Skeletal muscle tissue (tissue), 4 donors: ENCODE measurements around the gene RASGEF1C. TPM values are rescaled to one million over a fixed set of nuclear protein-coding genes. Genes with fewer than 3 reads are reported as not detected.
A peak's percentile ranks its signal among the peaks of the same experiment; 100 is the strongest.
"Not testable (repeated sequence)": the region's sequence is repeated elsewhere in the genome, so short reads cannot be mapped to it uniquely, and the experiment has no call there.

Experiments
- H3K27ac ChIP-seq: one replicate; pipeline ENCODE4 v1.7.0; 2013; ENCODE audit warnings: mild to moderate bottlenecking, low read depth, low read length, inconsistent platforms
- H3K27me3 ChIP-seq, 3 donors: one replicate each; pipeline ENCODE4 v1.7.0; 2013; ENCODE audit warnings: low read length in 3 of 3; ENCODE audit not compliant: control insufficient read depth in 3 of 3, insufficient read depth in 3 of 3
- H3K36me3 ChIP-seq, 3 donors: one replicate each; pipeline ENCODE4 v1.7.0; 2013; ENCODE audit warnings: low read length in 3 of 3; ENCODE audit not compliant: control insufficient read depth in 3 of 3, insufficient read depth in 3 of 3
- H3K4me1 ChIP-seq, 3 donors: one replicate each; pipeline ENCODE4 v1.7.0; 2013; ENCODE audit warnings: low read length in 3 of 3, mild to moderate bottlenecking in 3 of 3; ENCODE audit not compliant: control insufficient read depth in 3 of 3, insufficient read depth in 3 of 3
- H3K4me3 ChIP-seq, 3 donors: one replicate each; pipeline ENCODE4 v1.7.0; 2013; ENCODE audit warnings: low read length in 3 of 3
- H3K9ac ChIP-seq, 3 donors: one replicate each; pipeline ENCODE4 v1.7.0; 2013; ENCODE audit warnings: low read length in 3 of 3, mild to moderate bottlenecking in 3 of 3, moderate library complexity in 2 of 3, low read depth in 1 of 3
- H3K9me3 ChIP-seq, 3 donors: one replicate each; pipeline ENCODE4 v1.7.0; 2013; ENCODE audit warnings: low read length in 3 of 3; ENCODE audit not compliant: control insufficient read depth in 3 of 3
- total RNA-seq: library from RNA; depleted of rRNA; stranded (reverse); fragments of >200 nt; gene quantifications from one replicate; pipeline ENCODE4 v1.2.3, GENCODE V29; 2014
- donor health status: Osteomylitis.

RASGEF1C gene
- total RNA-seq, 1 donor from 2014 or later = 5.7 TPM

DNA sequence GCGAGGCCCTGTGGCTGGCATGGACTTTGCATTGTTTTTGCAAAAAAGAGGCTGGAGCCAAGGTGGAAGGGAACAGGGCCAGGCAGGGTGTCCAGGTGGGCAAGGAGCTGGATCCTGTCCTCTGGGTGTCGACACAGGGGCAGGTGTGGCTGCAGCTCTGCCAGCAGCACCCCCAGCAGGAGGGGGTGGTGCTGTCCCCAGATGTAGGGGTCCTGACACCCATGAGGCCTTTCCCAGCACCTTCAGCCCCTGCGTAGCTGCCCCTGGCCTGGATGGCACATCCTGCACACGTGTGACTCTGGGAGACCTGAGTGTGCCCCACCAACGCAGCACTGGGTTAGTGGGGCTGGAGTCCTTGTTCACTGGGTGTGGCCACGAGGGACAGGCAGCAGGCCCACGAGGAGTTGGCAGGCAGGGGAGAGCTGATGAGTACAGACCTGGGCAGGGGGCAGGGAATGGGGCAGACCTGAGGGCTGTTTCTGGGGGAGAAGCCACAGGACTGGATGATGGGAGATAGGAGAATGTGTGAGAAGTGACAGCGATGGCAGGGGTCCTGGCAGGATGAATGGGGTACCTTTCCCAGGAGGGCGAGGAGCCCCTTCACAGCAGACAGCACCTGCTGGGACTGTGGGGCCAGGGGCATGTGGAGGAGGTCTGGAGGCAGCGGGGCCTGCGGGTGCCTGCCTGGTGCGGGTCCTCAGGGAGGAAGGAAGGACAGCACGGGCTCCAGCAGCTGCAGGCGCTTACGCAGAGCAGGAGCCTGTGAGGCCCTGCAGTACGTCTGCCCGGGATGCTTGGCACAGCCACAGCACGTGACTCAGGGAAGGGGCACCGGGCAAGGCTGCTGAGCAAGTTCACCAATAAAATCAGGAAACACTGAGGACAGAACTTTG lies 3.6 kb upstream of the RASGEF1C start:
- H3K4me1 ChIP-seq = peaks cover 0 to 5% (median 2%) of the 10 kb centered on the region in 3 donors
- H3K36me3 ChIP-seq = no peaks in the 10 kb centered on the region
- H3K27ac ChIP-seq = no peak overlapping the region
- H3K27me3 ChIP-seq = peaks cover 28 to 33% (median 30%) of the 10 kb centered on the region in 3 donors
- peaks cover 0 to 15% (median 5%) of the 10 kb centered on the region in 3 donors for H3K9me3 ChIP-seq
- no peak overlapping the region for H3K9ac ChIP-seq
- no peak overlapping the region for H3K4me3 ChIP-seq

DNA sequence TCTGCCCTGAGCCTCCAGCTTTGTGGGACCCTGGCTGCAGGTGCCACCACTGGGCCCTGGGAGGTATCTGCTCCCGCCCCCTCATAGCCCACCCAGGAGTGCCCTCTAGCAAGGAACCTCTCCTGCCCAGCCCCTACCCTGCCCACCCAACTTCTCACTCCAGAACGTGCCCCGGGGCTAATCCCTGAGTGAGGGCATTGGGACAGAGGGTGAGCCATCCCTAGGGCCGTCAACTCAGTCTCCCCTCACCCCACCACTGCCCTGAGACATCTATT lies 2.7 kb upstream of the RASGEF1C start:
- Histone ChIP-seq H3K9me3 (peaks cover 0 to 14% (median 5%) of the 10 kb centered on the region in 3 donors), H3K4me1 (peaks cover 0 to 5% (median 2%) of the 10 kb centered on the region in 3 donors), H3K36me3 (no peaks in the 10 kb centered on the region), H3K27ac (no peak overlapping the region), H3K9ac (no peak overlapping the region), H3K4me3 (no peak overlapping the region), H3K27me3 (peaks cover 33 to 39% (median 35%) of the 10 kb centered on the region in 3 donors)

DNA sequence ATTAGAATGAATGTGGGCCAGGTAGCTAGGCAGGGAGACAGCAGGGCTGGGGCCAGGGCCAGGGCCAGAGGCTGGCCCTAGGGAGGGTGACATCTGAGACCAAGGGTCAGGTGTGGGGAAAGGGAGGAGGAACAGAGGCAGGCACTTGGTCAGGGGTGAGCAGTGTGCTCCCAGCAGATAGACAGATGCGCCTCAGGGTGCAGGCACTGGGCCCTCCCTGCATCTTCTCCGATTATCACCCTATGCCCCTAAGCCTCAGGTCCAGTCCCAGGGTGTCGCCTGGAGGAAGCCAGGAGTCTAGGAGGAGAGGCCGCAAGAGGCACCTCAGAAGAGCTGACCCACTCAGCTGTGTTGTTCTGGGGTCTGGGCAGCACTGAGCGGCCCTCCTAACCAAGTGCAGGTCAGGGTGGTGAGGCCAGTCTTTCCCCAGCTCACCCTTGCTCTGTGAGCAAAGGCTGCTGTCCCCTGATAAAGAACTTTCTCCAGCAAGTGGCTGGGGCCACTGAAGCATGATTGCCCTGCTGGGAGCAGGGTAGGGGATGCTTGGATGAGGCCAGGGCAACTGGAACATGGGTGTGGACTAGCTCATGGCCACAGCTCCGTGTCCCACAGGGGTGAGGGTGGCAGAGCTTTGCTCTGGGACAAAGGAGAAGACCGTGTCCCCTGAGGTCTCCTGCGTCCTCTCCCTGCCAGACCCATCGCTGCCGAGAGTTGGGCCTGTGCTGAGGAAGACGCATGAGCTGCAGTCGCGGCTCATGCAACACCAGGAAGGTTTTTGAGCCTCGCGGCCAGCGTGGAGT lies 2.1 kb upstream of the RASGEF1C start:
- H3K4me1 ChIP-seq = peaks cover 0 to 5% (median 2%) of the 10 kb centered on the region in 3 donors
- peaks cover 0 to 11% (median 5%) of the 10 kb centered on the region in 3 donors for H3K9me3 ChIP-seq
- no peaks in the 10 kb centered on the region for H3K36me3 ChIP-seq
- H3K9ac ChIP-seq = no peak overlapping the region
- H3K27ac ChIP-seq = no peak overlapping the region
- peaks cover 33 to 39% (median 35%) of the 10 kb centered on the region in 3 donors for H3K27me3 ChIP-seq
- H3K4me3 ChIP-seq = no peak overlapping the region

DNA sequence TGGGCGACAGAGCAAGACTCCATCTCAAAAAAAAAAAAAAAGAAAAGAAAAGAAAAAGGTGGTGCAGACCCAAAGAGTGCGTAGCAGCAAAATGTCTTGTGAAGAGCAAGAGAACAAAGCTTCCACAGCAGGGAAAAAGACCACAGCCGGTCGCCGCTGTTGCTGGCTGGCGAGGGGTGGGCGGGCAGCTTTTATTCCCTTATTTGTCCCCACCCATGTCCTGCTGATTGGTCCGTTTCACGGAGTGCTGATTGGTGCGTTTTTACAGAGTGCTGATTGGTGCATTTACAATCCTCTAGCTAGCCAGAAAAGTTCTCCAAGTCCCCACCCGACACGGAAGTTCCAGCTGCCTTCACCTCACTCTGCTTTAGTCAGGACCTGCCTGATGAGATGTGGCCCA lies 1.1 kb upstream of the RASGEF1C start:
- H3K27ac ChIP-seq, H3K9me3 ChIP-seq, H3K4me1 ChIP-seq, H3K36me3 ChIP-seq, H3K4me3 ChIP-seq, H3K9ac ChIP-seq: not testable (repeated sequence)
- peaks cover 33 to 39% (median 35%) of the 10 kb centered on the region in 3 donors for H3K27me3 ChIP-seq

DNA sequence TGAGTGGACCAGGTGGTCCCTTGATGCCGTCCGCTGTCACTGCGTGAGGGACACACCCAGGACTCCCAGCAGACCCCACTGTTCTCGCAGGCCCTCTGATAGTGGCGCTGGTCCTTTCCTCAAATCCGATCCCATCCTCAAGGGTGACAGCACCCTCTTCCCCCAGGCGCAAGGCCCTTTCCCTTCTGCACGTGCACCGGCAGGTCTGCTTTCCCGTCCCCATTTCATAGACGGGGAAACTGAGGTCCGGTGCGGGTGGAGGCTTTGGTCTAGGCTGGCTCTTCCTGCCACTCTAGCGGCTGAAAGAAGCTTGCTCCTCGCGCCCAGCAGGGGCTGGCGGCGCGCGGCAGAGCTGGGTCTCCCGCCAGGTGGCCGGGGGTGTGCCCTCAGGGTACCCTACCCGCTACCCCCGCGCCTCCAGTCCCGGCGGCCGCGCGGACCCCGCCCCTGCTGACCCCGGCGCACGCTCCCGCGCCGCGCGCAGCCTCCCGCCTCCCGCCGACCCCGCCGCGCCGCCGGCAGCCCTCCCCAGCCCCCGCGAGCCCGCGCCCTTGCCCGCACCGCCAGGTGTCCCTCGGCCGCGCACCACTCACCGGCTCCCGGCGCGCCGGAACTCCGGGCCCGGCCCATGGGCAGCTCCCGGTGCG lies 453 bp downstream of the RASGEF1C start:
- peaks cover 0 to under 1% (median 0%) of the 10 kb centered on the region in 3 donors for H3K9me3 ChIP-seq
- H3K27me3 ChIP-seq = peaks cover 33 to 37% (median 35%) of the 10 kb centered on the region in 3 donors
- peak overlapping the region in 1 of 3 donors; percentile 8 for H3K9ac ChIP-seq
- H3K27ac ChIP-seq = no peak overlapping the region
- H3K4me1 ChIP-seq = peaks cover 0 to 5% (median 2%) of the 10 kb centered on the region in 3 donors
- no peaks in the 10 kb centered on the region for H3K36me3 ChIP-seq
- peak overlapping the region; percentile 23 to 58 (median 56) for H3K4me3 ChIP-seq

DNA sequence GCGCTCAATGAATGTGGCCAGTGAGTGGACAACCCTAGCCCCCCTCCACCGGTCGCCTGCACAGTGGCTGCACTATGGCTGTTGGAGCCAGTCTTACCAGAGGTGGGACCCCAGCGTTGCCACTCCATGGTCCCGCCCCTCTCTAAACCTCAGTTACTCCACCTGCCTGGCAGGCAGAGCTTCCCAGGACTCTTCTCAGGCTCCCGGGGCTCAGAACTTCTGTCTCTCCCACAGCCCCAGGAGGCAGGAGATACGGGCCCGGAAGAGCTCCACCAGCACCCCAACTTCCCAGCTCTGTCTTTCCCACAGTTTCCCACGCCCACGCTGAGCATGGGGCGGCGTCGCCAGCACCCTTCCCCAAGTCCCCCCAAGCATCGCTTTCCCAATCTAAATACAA lies 975 bp downstream of the RASGEF1C start:
- Histone ChIP-seq H3K4me1 (peaks cover 0 to 5% (median 2%) of the 10 kb centered on the region in 3 donors), H3K27me3 (peaks cover 33 to 36% (median 35%) of the 10 kb centered on the region in 3 donors), H3K4me3 (peak overlapping the region in 1 of 3 donors; percentile 58), H3K9ac (peak overlapping the region in 1 of 3 donors; percentile 8), H3K27ac (no peak overlapping the region), H3K9me3 (no peaks in the 10 kb centered on the region), H3K36me3 (no peaks in the 10 kb centered on the region)

DNA sequence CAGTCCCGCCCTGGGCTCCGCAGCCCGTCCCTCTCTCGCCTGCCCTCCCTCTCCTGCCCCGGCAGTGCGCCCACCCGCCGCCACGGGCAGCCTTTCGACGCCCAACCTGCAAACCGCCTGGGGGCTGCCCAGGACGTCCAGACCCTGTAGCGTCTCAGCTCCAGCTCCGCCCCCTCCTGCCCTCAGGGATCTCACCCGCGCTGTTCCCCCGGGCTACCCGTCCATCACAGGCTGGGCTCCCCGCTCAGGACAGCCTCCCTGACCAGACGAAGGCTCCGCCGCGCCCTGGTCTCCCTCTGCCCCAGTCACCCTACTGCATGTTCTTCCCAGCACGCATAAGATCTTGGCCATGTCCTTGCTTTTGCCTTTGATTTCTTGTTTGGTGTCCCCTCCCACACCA lies 1.4 kb downstream of the RASGEF1C start:
- Histone ChIP-seq H3K36me3 (no peaks in the 10 kb centered on the region), H3K4me1 (peaks cover 0 to 5% (median 2%) of the 10 kb centered on the region in 3 donors), H3K4me3 (no peak overlapping the region), H3K9me3 (no peaks in the 10 kb centered on the region), H3K27ac (no peak overlapping the region), H3K9ac (no peak overlapping the region), H3K27me3 (peaks cover 32 to 36% (median 33%) of the 10 kb centered on the region in 3 donors)

DNA sequence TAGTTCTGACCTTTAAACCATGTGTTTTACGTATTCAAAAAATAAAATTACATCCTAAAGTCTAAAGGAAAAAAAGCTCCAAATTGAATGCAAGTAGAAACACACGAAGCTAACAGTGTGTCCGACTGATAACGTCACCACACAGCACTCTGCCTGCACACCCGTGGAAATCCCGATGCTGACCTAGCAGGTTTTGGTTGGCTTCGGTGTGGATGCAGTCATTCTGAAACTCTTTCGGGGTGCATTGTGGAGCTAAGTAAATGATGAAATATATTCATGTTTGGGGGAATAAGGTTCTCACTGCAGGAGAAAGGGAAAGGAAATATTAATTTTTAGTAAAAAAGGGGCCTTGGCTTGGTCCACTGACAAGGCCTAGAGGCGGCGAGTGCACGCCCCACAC lies 2.0 kb downstream of the RASGEF1C start:
- Histone ChIP-seq H3K4me1 (peaks cover 0 to 5% (median 2%) of the 10 kb centered on the region in 3 donors), H3K27me3 (peaks cover 29 to 33% (median 32%) of the 10 kb centered on the region in 3 donors), H3K36me3 (no peaks in the 10 kb centered on the region), H3K27ac (no peak overlapping the region), H3K9me3 (no peaks in the 10 kb centered on the region), H3K4me3 (no peak overlapping the region), H3K9ac (no peak overlapping the region)

DNA sequence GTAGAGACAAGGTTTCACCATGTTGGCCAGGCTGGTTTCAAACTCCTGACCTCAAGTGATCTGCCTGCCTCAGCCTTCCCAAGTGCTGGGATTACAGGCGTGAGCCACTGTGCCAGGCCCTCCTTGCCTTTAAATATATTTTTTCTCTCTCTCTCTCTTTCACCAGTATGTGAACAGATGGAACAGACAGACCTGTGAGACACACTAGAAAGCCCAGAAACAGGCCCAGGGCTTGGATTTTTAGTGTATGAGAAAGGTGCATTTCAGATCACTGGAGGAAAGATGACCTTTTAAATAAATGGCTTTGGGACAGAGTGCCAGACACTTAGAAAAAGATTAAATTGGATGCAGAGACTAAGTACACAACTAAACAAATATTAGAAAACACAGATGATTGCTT lies 3.1 kb downstream of the RASGEF1C start:
- H3K9me3 ChIP-seq = no peaks in the 10 kb centered on the region
- no peak overlapping the region for H3K4me3 ChIP-seq
- H3K4me1 ChIP-seq = peaks cover 0 to 5% (median 2%) of the 10 kb centered on the region in 3 donors
- H3K9ac ChIP-seq = no peak overlapping the region
- H3K36me3 ChIP-seq = no peaks in the 10 kb centered on the region
- peaks cover 24 to 29% (median 27%) of the 10 kb centered on the region in 3 donors for H3K27me3 ChIP-seq
- H3K27ac ChIP-seq = no peak overlapping the region
